HepG2 (cell line): Measurements from ENCODE around the gene PRDX3. TPM values are rescaled to one million over a fixed set of nuclear protein-coding genes. Genes with fewer than 3 reads are reported as not detected.
A peak's percentile ranks its signal among the peaks of the same experiment; 100 is the strongest.

Experiments
- AKAP8 ChIP-seq: sonication (generic); formaldehyde crosslinking; IDR thresholded peaks from 2 replicates; pipeline ENCODE4 v1.5.1; 2020; ENCODE audit warnings: mild to moderate bottlenecking, missing genetic modification reagents
- CENPT ChIP-seq: sonication (generic); formaldehyde crosslinking; IDR thresholded peaks from 2 replicates; pipeline ENCODE4 v1.8.0; 2022; ENCODE audit warnings: low read depth, mild to moderate bottlenecking, moderate library complexity, missing genetic modification reagents
- EED ChIP-seq: sonication (generic); formaldehyde crosslinking; IDR thresholded peaks from 2 replicates; pipeline ENCODE4 v1.5.0; 2020; ENCODE audit warnings: mild to moderate bottlenecking, missing genetic modification reagents
- LBX2 ChIP-seq: sonication (generic); formaldehyde crosslinking; IDR thresholded peaks from 2 replicates; pipeline ENCODE4 v1.5.0; 2020; ENCODE audit warnings: missing genetic modification reagents, mild to moderate bottlenecking, borderline replicate concordance
- MED1 ChIP-seq: sonication (generic); formaldehyde crosslinking; IDR thresholded peaks from 2 replicates; pipeline ENCODE4 v1.4.0; 2020; ENCODE audit warnings: missing genetic modification reagents
- NFE2 ChIP-seq: sonication (generic); formaldehyde crosslinking; IDR thresholded peaks from 2 replicates; pipeline ENCODE4 v1.4.0; 2020; ENCODE audit warnings: missing genetic modification reagents
- NFIC ChIP-seq: IDR thresholded peaks from 2 replicates; pipeline ENCODE4 v1.6.1; 2012; ENCODE audit warnings: mild to moderate bottlenecking, low read length, inconsistent platforms
- NKX3-1 ChIP-seq: sonication (generic); formaldehyde crosslinking; IDR thresholded peaks from 2 replicates; pipeline ENCODE4 v1.5.0; 2020; ENCODE audit warnings: missing genetic modification reagents
- NPAS2 ChIP-seq: sonication (generic); formaldehyde crosslinking; IDR thresholded peaks from 2 replicates; pipeline ENCODE4 v1.8.0; 2022; ENCODE audit warnings: mild to moderate bottlenecking, missing genetic modification reagents, borderline replicate concordance
- POLR2AphosphoS5 ChIP-seq: IDR thresholded peaks from 2 replicates; pipeline ENCODE4 v1.6.1; 2012; ENCODE audit warnings: low read depth, low read length
- POLR2G ChIP-seq: fragments of 200-400 bp; formaldehyde crosslinking; IDR thresholded peaks from 2 replicates; pipeline ENCODE4 v1.6.1; 2018; ENCODE audit warnings: mild to moderate bottlenecking, low read depth, low read length, moderate library complexity
- PRDM4 ChIP-seq: sonication (generic); formaldehyde crosslinking; IDR thresholded peaks from 2 replicates; pipeline ENCODE4 v1.9.0; 2021; ENCODE audit warnings: missing genetic modification reagents, borderline replicate concordance
- RBAK ChIP-seq: sonication (generic); formaldehyde crosslinking; IDR thresholded peaks from 2 replicates; pipeline ENCODE4 v1.5.1; 2020; ENCODE audit warnings: mild to moderate bottlenecking, missing genetic modification reagents
- SKI ChIP-seq: fragments of 450-650 bp; IDR thresholded peaks from one replicate; pipeline ENCODE4 v1.6.1; 2018; ENCODE audit warnings: mild to moderate bottlenecking; ENCODE audit not compliant: partially characterized antibody
- ZNF180 ChIP-seq: sonication (generic); formaldehyde crosslinking; IDR thresholded peaks from 2 replicates; pipeline ENCODE4 v1.4.0; 2020; ENCODE audit warnings: low read depth, missing genetic modification reagents, borderline replicate concordance
- ZNF234 ChIP-seq: sonication (generic); formaldehyde crosslinking; conservative IDR thresholded peaks from 2 replicates; pipeline ENCODE4 v1.5.1; 2020; ENCODE audit warnings: mild to moderate bottlenecking, missing genetic modification reagents
- ZNF350 ChIP-seq: sonication (generic); formaldehyde crosslinking; IDR thresholded peaks from 2 replicates; pipeline ENCODE4 v1.4.0; 2020; ENCODE audit warnings: mild to moderate bottlenecking, low read depth, missing genetic modification reagents, borderline replicate concordance
- ZNF558 ChIP-seq: sonication (generic); formaldehyde crosslinking; IDR thresholded peaks from 2 replicates; pipeline ENCODE4 v1.9.0; 2022; ENCODE audit warnings: mild to moderate bottlenecking, missing genetic modification reagents, borderline replicate concordance
- ZNF841 ChIP-seq: sonication (generic); formaldehyde crosslinking; IDR thresholded peaks from 2 replicates; pipeline ENCODE4 v1.8.1; 2023; ENCODE audit warnings: missing genetic modification reagents, borderline replicate concordance
- ZSCAN29 ChIP-seq: sonication (generic); formaldehyde crosslinking; conservative IDR thresholded peaks from 2 replicates; pipeline ENCODE4 v1.4.0; 2020; ENCODE audit warnings: mild to moderate bottlenecking, missing genetic modification reagents
- polyA plus RNA-seq, 8 experiments: library from polyadenylated mRNA; depleted of rRNA in 3 of 8; stranded (reverse) in 7 of 8; unstranded in 1 of 8; fragments of >200 nt; fragmentation: Illumina TruSeq in 4 of 8; extraction: Trizol in 4 of 8; gene quantifications; 2 replicates each; pipeline versions ENCODE4 v1.2.1 to v1.2.3, GENCODE V29; 2011 to 2016; ENCODE audit warnings: low read depth in 4 of 8, missing spikeins in 1 of 8, mixed read lengths in 1 of 8; ENCODE audit not compliant: insufficient read depth in 1 of 8
- total RNA-seq, 5 experiments: library from RNA; depleted of rRNA; stranded (reverse); fragments of >200 nt; fragmentation: Illumina TruSeq; extraction: Trizol; gene quantifications; 2 replicates each; pipeline ENCODE4 v1.2.3, GENCODE V29; 2016; ENCODE audit warnings: low read depth in 1 of 5
- TF ChIP-seq, protein P1 (sequence below): sonication (generic); formaldehyde crosslinking; IDR thresholded peaks from 2 replicates; pipeline ENCODE4 v1.4.0; 2020; ENCODE audit warnings: missing genetic modification reagents
- TF ChIP-seq, protein P2 (sequence below): sonication (generic); formaldehyde crosslinking; IDR thresholded peaks from 2 replicates; pipeline ENCODE4 v1.5.0; 2020; ENCODE audit warnings: missing genetic modification reagents
- TF ChIP-seq, protein P3 (sequence below): IDR thresholded peaks from 2 replicates; pipeline ENCODE4 v1.6.1; 2018; ENCODE audit warnings: missing genetic modification reagents

Gene PRDX3
- total and polyA plus RNA-seq, 2 of the 13 experiments (the other 11 are each of a cell fraction or from before 2014, with no cell fraction given): 407 to 565 TPM

- TF ChIP-seq NKX3-1 (CRISPR knock-in tag) (no peak), SKI (no peak), EED (no peak), NPAS2 (no peak), ZNF558 (CRISPR knock-in tag) (no peak), ZNF234 (CRISPR knock-in tag) (no peak), POLR2AphosphoS5 (peak; percentile 73), LBX2 (no peak), POLR2G (peak; percentile 91), AKAP8 (CRISPR knock-in tag) (no peak), CENPT (CRISPR knock-in tag) (no peak), ZNF180 (CRISPR knock-in tag) (no peak), ZNF841 (no peak), RBAK (CRISPR knock-in tag) (no peak), MED1 (CRISPR knock-in tag) (peak; percentile 17; the same call in 1 of the 2 replicates), ZSCAN29 (CRISPR knock-in tag) (no peak), NFE2 (CRISPR knock-in tag) (no peak), NFIC (0 out of 2 replicates have a peak, but pooled peaks have one; percentile 22), ZNF350 (0 out of 2 replicates have a peak, but pooled peaks have one; percentile 36), PRDM4 (CRISPR knock-in tag) (no peak)
- TF ChIP-seq, protein P1, sequence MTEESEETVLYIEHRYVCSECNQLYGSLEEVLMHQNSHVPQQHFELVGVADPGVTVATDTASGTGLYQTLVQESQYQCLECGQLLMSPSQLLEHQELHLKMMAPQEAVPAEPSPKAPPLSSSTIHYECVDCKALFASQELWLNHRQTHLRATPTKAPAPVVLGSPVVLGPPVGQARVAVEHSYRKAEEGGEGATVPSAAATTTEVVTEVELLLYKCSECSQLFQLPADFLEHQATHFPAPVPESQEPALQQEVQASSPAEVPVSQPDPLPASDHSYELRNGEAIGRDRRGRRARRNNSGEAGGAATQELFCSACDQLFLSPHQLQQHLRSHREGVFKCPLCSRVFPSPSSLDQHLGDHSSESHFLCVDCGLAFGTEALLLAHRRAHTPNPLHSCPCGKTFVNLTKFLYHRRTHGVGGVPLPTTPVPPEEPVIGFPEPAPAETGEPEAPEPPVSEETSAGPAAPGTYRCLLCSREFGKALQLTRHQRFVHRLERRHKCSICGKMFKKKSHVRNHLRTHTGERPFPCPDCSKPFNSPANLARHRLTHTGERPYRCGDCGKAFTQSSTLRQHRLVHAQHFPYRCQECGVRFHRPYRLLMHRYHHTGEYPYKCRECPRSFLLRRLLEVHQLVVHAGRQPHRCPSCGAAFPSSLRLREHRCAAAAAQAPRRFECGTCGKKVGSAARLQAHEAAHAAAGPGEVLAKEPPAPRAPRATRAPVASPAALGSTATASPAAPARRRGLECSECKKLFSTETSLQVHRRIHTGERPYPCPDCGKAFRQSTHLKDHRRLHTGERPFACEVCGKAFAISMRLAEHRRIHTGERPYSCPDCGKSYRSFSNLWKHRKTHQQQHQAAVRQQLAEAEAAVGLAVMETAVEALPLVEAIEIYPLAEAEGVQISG (CRISPR knock-in tag): peak; percentile 26
- TF ChIP-seq, protein P2, sequence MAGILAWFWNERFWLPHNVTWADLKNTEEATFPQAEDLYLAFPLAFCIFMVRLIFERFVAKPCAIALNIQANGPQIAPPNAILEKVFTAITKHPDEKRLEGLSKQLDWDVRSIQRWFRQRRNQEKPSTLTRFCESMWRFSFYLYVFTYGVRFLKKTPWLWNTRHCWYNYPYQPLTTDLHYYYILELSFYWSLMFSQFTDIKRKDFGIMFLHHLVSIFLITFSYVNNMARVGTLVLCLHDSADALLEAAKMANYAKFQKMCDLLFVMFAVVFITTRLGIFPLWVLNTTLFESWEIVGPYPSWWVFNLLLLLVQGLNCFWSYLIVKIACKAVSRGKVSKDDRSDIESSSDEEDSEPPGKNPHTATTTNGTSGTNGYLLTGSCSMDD (CRISPR knock-in tag): no peak
- TF ChIP-seq, protein P3, sequence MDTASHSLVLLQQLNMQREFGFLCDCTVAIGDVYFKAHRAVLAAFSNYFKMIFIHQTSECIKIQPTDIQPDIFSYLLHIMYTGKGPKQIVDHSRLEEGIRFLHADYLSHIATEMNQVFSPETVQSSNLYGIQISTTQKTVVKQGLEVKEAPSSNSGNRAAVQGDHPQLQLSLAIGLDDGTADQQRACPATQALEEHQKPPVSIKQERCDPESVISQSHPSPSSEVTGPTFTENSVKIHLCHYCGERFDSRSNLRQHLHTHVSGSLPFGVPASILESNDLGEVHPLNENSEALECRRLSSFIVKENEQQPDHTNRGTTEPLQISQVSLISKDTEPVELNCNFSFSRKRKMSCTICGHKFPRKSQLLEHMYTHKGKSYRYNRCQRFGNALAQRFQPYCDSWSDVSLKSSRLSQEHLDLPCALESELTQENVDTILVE (CRISPR knock-in tag): no peak
Observed at GRCh38 chr10:119205894-119206602, 27.4 kb upstream of the PRDX3 start (continued).
